H1 (cell line): Measurements from ENCODE around the gene TMEM131L. TPM values are rescaled to one million over a fixed set of nuclear protein-coding genes. Genes with fewer than 3 reads are reported as not detected.

Experiments
- EP300 ChIP-seq, 2 experiments: IDR thresholded peaks; 1 replicate in 1 of 2; 2 replicates in 1 of 2; pipeline ENCODE4 v1.6.1; 2011 to 2012; ENCODE audit warnings: low read depth in 2 of 2, low read length in 2 of 2, mild to moderate bottlenecking in 2 of 2, borderline replicate concordance in 1 of 2, inconsistent platforms in 1 of 2, moderate library complexity in 1 of 2
- HDAC2 ChIP-seq, 2 experiments: fragments of 300-600 bp in 1 of 2; sonication (generic) in 1 of 2; IDR thresholded peaks; 2 replicates each; pipeline ENCODE4 v1.6.1; 2011 to 2012; ENCODE audit warnings: low read depth in 2 of 2, low read length in 2 of 2, mild to moderate bottlenecking in 2 of 2, moderate library complexity in 2 of 2, borderline replicate concordance in 1 of 2, inconsistent platforms in 1 of 2
- KDM1A ChIP-seq: fragments of 200-600, 300-600 bp; sonication (generic); IDR thresholded peaks from 2 replicates; pipeline ENCODE4 v1.7.1; 2016; ENCODE audit warnings: mild to moderate bottlenecking, low read length, borderline replicate concordance
- POLR2A ChIP-seq, 2 experiments: IDR thresholded peaks; 1 replicate in 1 of 2; 2 replicates in 1 of 2; pipeline ENCODE4 v1.6.1; 2011; ENCODE audit warnings: low read depth in 2 of 2, low read length in 2 of 2, mild to moderate bottlenecking in 2 of 2; ENCODE audit errors: control extremely low read depth in 1 of 2
- RAD21 ChIP-seq, 2 experiments: IDR thresholded peaks in 1 of 2; conservative IDR thresholded peaks in 1 of 2; 2 replicates each; pipeline ENCODE4 v1.6.1; 2011; ENCODE audit warnings: low read depth in 2 of 2, low read length in 2 of 2, improper control_type of control experiment in 1 of 2, inconsistent platforms in 1 of 2, mild to moderate bottlenecking in 1 of 2, moderate library complexity in 1 of 2
- TAF1 ChIP-seq: IDR thresholded peaks from 2 replicates; pipeline ENCODE4 v1.6.1; 2011; ENCODE audit warnings: mild to moderate bottlenecking, low read depth, low read length
- polyA plus RNA-seq, 7 experiments: library from polyadenylated mRNA; depleted of rRNA in 3 of 7; stranded (reverse) in 5 of 7; unstranded in 2 of 7; fragments of >200 nt in 5 of 7; fragments of 200-250 nt in 2 of 7; gene quantifications; 1 replicate in 5 of 7; 2 replicates in 1 of 7; 4 replicates in 1 of 7; pipeline versions ENCODE4 v1.2.1 to v1.2.3, GENCODE V29; 2011 to 2013; ENCODE audit warnings: missing spikeins in 2 of 7, mixed read lengths in 2 of 7
- total RNA-seq: library from RNA; stranded (reverse); fragmentation: NEBNext Ultra II Directional; extraction: Animal tissue kit (Norgen Biotek cat#: 25700); gene quantifications from 2 replicates; pipeline ENCODE4 v1.2.1, GENCODE V29; 2021

The TMEM131L gene
- total and polyA plus RNA-seq, 2 of the 8 experiments (the other 6 are each of a cell fraction or from before 2014, with no cell fraction given) = 14.3 to 26.1 TPM

- TF ChIP-seq EP300 (IDR thresholded peaks at IDR 0.05; ENCODE audit: borderline replicate concordance in 1 of 2, low read depth in 2 of 2, low read length in 2 of 2) (no peak), HDAC2 (IDR thresholded peaks at IDR 0.05; ENCODE audit: borderline replicate concordance in 1 of 2, low read depth in 2 of 2, low read length in 2 of 2) (no peak), KDM1A (no peak), POLR2A (IDR thresholded peaks at IDR 0.05; ENCODE audit: control extremely low read depth in 1 of 2, low read depth in 2 of 2, low read length in 2 of 2) (no peak), TAF1 (no peak), RAD21 (IDR thresholded peaks at IDR 0.05 in 1 of 2, conservative IDR thresholded peaks at IDR 0.05 in 1 of 2; ENCODE audit: low read depth in 2 of 2, low read length in 2 of 2) (no peak)
Measured at GRCh38 chr4:153534792-153535629, 68.9 kb downstream of the TMEM131L start (continued).
